ENCODE data around the gene SUPT3H.
"Not testable (repeated sequence)": the region's sequence is repeated elsewhere in the genome, so short reads cannot be mapped to it uniquely, and the experiment has no call there.

The SUPT3H gene

DNA sequence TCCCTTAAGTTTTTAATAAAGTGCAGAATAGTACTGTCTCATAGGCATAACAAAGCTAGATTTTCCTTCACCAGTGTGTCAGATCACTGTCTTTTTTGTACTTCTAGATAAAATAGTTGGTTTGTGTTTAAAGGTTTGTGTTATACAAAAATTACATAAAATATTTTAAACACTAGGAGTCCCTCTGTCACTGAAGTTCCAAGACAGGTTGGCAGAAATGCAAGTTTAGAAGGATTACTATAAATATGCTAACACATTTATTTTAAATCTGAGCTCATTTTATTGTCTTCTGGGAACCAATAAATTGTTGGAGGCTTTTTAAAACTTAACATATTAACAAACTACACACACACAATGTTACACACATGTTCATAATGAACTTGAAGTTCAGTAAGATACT, 80.4 kb downstream of the SUPT3H start:
- DNase-seq (ENCODE audit: low read depth), result no peak
- TF ChIP-seq, protein P1, sequence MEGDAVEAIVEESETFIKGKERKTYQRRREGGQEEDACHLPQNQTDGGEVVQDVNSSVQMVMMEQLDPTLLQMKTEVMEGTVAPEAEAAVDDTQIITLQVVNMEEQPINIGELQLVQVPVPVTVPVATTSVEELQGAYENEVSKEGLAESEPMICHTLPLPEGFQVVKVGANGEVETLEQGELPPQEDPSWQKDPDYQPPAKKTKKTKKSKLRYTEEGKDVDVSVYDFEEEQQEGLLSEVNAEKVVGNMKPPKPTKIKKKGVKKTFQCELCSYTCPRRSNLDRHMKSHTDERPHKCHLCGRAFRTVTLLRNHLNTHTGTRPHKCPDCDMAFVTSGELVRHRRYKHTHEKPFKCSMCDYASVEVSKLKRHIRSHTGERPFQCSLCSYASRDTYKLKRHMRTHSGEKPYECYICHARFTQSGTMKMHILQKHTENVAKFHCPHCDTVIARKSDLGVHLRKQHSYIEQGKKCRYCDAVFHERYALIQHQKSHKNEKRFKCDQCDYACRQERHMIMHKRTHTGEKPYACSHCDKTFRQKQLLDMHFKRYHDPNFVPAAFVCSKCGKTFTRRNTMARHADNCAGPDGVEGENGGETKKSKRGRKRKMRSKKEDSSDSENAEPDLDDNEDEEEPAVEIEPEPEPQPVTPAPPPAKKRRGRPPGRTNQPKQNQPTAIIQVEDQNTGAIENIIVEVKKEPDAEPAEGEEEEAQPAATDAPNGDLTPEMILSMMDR (IDR thresholded peaks at IDR 0.05; ENCODE audit: control insufficient read depth, extremely low read depth, insufficient read depth), result peak; percentile 20; the same call in 1 of the 2 replicates
- H3K4me3 ChIP-seq (ENCODE audit: low read depth, low read length), result no peak overlapping the region

DNA sequence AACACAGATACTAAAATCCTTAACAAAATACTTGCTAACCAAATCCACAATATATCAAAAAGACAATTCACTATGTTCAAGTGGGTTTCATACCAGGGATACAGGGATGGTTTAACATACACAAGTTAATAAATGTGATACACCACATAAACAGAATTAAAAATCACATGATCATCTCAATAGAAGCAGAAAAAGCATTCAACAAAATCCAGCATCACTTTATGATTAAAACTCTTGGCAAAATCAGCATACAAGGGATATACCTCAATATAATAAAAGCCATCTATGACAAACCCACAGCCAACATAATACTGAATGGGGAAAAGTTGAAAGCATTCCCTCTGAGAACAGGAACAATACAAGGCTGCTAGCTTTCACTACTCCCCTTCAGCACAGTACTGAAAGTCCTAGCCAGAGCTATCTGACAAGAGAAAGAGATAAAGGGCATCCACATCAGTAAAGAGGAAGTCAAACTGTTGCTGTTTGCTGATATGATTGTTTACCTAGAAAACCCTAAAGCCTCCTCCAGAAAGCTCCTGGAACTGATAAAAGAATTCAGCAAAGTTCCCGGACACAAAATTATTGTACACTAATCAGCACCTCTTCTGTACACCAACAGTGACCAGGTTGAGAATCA, 83.6 kb downstream of the SUPT3H start:
- DNase-seq (ENCODE audit: low read depth), result not testable (repeated sequence)

DNA sequence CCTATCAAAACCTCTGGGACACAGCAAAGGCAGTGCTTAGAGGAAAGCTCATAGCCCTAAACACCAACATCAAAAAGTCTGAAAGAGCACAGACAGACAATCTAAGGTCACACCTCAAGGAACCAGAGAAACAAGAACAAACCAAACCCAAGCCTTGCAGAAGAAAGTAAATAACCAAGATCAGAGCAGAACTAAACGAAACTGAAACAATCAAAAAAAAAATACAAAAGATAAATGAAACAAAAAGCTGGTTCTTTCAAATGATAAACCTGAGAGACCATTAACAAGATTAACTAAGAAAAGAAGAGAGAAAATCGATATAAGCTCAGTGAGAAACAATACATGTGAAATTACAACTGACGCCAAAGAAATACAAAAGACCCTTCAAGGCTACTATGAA, 84.4 kb downstream of the SUPT3H start:
- TF ChIP-seq, protein P1 (IDR thresholded peaks at IDR 0.05; ENCODE audit: control insufficient read depth, extremely low read depth, insufficient read depth), result no peak
- H3K4me3 ChIP-seq (ENCODE audit: low read depth, low read length), result no peak overlapping the region

More for the DNA sequence above, 83.6 kb downstream of the SUPT3H start:
- H3K4me3 ChIP-seq (ENCODE audit: low read depth, low read length), result not testable (repeated sequence)

DNA sequence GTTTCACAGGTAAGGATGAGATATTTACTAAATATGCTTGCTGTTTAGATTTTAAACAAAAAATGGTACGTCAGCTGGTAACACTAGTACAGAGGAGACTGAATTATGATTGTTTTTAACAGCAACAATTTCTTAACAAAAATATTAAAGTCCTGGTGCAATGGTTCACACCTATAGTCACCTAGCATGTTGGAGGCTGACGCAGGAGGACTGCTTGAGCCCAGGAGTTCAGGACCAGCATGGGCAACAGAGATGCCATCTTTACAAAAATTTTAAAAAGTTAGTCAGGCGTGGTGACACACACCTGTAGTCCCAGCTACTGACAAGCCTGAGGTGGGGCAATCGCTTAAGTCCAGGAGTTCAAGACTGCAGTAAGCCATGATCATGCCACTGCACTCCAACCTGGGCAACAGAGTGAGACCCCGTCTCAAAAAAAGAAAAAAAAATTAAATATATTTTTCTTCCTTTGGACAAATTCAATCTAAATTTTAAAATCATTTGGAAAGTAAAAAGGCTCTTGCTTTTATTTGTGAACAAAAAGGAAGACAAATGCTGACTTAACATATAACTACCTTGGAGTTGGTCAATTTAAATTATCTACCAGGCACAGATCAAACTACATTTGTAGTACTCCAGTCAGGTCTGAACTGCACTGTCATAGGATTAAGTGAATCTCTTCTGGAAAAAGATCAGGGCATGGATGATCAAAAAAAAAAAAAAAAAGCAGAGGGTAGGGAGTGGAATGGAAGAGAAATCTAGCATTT, 87.8 kb downstream of the SUPT3H start:
- TF ChIP-seq, protein P1 (IDR thresholded peaks at IDR 0.05; ENCODE audit: control insufficient read depth, extremely low read depth, insufficient read depth), result no peak
- H3K4me3 ChIP-seq (ENCODE audit: low read depth, low read length), result no peak overlapping the region
- DNase-seq (ENCODE audit: low read depth), result no peak

More for the DNA sequence above, 84.4 kb downstream of the SUPT3H start:
- DNase-seq (ENCODE audit: low read depth), result no peak

DNA sequence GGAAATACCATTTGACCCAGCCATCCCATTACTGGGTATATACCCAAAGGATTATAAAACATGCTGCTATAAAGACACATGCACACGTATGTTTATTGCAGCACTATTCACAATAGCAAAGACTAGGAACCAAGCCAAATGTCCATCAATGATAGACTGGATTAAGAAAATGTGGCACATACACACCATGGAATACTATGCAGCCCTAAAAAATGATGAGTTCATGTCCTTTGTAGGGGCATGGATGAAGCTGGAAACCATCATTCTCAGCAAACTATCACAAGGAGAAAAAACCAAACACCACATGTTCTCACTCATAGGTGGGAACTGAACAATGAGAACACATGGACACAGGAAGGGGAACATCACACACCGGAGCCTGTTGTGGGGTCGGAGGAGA, 91.0 kb downstream of the SUPT3H start:
- DNase-seq (ENCODE audit: low read depth), result not testable (repeated sequence)

DNA sequence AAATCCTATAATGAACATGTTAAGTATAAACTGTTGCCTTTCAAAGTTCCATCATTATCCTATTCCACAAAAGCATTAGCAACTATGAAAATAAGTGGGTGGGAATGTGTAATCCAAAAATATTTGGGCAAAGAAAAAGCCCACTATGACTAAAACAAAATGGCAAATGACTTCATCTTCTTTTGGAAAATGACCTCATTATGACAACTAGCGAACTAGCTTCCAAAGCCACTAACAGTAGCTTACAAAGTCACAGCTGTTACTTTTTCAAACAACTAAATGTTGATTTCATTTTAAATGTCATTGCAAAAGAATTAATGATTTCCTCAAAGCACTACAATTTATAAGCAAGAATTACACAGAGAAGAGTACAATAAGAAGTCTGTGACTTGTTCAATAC, 99.4 kb downstream of the SUPT3H start:
- TF ChIP-seq, protein P1 (IDR thresholded peaks at IDR 0.05; ENCODE audit: control insufficient read depth, extremely low read depth, insufficient read depth), result no peak
- H3K4me3 ChIP-seq (ENCODE audit: low read depth, low read length), result no peak overlapping the region
- no peak for DNase-seq (ENCODE audit: low read depth)

More for the DNA sequence above, 91.0 kb downstream of the SUPT3H start:
- not testable (repeated sequence) for H3K4me3 ChIP-seq (ENCODE audit: low read depth, low read length)

DNA sequence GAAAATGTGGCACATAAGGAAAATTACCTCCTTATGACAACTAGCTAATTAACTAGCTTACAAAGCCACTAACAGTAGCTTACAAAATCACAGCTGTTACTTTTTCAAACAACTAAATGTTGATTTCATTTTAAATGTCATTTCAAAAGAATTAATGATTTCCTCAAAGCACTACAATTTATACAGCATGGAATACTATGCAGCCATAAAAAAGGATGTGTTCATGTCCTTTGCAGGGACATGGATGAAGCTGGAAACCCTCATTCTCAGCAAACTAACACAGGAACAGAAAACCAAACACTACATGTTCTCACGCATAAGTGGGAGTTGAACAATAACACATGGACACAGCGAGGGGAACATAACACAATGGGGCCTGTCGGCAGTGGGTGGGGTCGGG, 100.0 kb downstream of the SUPT3H start:
- not testable (repeated sequence) for H3K4me3 ChIP-seq (ENCODE audit: low read depth, low read length); DNase-seq (ENCODE audit: low read depth)

DNA sequence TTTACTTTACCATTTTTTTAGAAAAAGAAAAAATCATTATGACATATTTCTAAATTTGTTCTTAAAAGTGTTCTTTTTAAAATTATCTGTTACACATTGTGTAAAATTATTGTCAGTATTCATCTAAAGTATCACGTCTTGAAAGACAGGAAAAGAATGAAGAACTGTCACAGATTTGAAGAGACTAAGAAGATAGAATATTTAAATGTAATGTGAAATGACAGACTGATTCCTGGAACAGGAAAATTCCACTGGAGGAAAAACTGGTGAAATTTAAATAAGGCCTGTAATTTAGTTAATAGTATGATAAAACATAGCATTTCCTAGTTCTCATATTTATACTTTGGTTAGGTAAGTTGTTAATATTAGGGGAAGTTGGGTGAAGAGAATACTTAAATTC, 102.4 kb downstream of the SUPT3H start:
- no peak for DNase-seq (ENCODE audit: low read depth)
- TF ChIP-seq, protein P1 (IDR thresholded peaks at IDR 0.05; ENCODE audit: control insufficient read depth, extremely low read depth, insufficient read depth), result no peak
- no peak overlapping the region for H3K4me3 ChIP-seq (ENCODE audit: low read depth, low read length)
